ENCODE measurements around the gene CTSD. TPM values are rescaled to one million over a fixed set of nuclear protein-coding genes. Genes with fewer than 3 reads are reported as not detected.

Gene CTSD
- total RNA-seq, 1 experiment from 2014 or later = 199 TPM

- DNase-seq (ENCODE audit: low spot score) = no peak
- peaks cover 4% of the 10 kb centered on the region for H3K9me3 Mint-ChIP-seq
- TF ChIP-seq ZNF396 (CRISPR knock-in tag; IDR thresholded peaks at IDR 0.05; ENCODE audit: borderline replicate concordance) = no peak
- TF ChIP-seq NFATC4 (CRISPR knock-in tag; IDR thresholded peaks at IDR 0.05) = no peak
- H3K36me3 Mint-ChIP-seq = peaks cover 3% of the 10 kb centered on the region
- H3K27me3 Mint-ChIP-seq (ENCODE audit: low read depth) = peaks cover 43% of the 10 kb centered on the region
- ATAC-seq = no peak
- no peak overlapping the region for H3K27ac Mint-ChIP-seq
- POLR2A ChIA-PET = no interaction called here
- H3K4me3 Mint-ChIP-seq = peak overlapping the region; percentile 26; the same call in 1 of the 2 replicates
- CTCF ChIA-PET = interaction anchor here (1.2 to 4.4 kb wide), 3 partner anchors 57 to 98 kb away, joined by 3 to 32 read pairs (median 6); no protein-coding TSS in a partner anchor
- peaks cover 12% of the 10 kb centered on the region for H3K4me1 Mint-ChIP-seq
Observed at GRCh38 chr11:1750840-1751530, 12.7 kb downstream of the CTSD start.

- H3K9me3 Mint-ChIP-seq = peaks cover 9% of the 10 kb centered on the region
- ATAC-seq (peak; percentile 61), DNase-seq (ENCODE audit: low spot score) (peak; percentile 45)
- CTCF ChIA-PET = interaction anchor here (0.6 to 4.4 kb wide), 6 partner anchors 16 to 164 kb away, joined by 3 to 32 read pairs (median 6); no protein-coding TSS in a partner anchor
- peaks cover 49% of the 10 kb centered on the region for H3K27me3 Mint-ChIP-seq (ENCODE audit: low read depth)
- 0 out of 2 replicates have a peak, but pooled peaks have one; percentile 33 for TF ChIP-seq ETV6 (CRISPR knock-in tag; IDR thresholded peaks at IDR 0.05)
- TF ChIP-seq ZNF512 (CRISPR knock-in tag; IDR thresholded peaks at IDR 0.05; ENCODE audit: borderline replicate concordance) = no peak
- H3K4me1 Mint-ChIP-seq = peaks cover 12% of the 10 kb centered on the region
- peak within 1 kb of the TSS; percentile 57 for H3K4me3 Mint-ChIP-seq
- H3K36me3 Mint-ChIP-seq = peaks cover 8% of the 10 kb centered on the region
- POLR2A ChIA-PET = no interaction called here
- H3K27ac Mint-ChIP-seq = no peak within 1 kb of the TSS
Observed at GRCh38 chr11:1750481-1750839, 13.3 kb downstream of the CTSD start, which contains the start of gene IFITM10. TSS of gene IFITM10 (minus strand) at chr11:1750595. CDS start at chr11:1750442, 153 bp downstream.

GRCh38 chr11:1749395-1750351 lies 14.1 kb downstream of the CTSD start:
- Mint-ChIP-seq H3K4me1 (peaks cover 12% of the 10 kb centered on the region), H3K9me3 (peaks cover 12% of the 10 kb centered on the region), H3K4me3 (peak overlapping the region; percentile 57), H3K27me3 (ENCODE audit: low read depth) (peaks cover 51% of the 10 kb centered on the region), H3K27ac (no peak overlapping the region), H3K36me3 (peaks cover 10% of the 10 kb centered on the region)
- ChIA-PET CTCF (interaction anchor here (0.6 to 4.4 kb wide), 10 partner anchors 17 to 163 kb away, joined by 3 to 32 read pairs (median 5); no protein-coding TSS in a partner anchor), POLR2A (no interaction called here)
- TF ChIP-seq STAT6 (CRISPR knock-in tag; conservative IDR thresholded peaks at IDR 0.05; ENCODE audit: low read depth) (no peak), ZNF423 (CRISPR knock-in tag; IDR thresholded peaks at IDR 0.05) (no peak), ZNF121 (CRISPR knock-in tag; IDR thresholded peaks at IDR 0.05) (no peak), NR2C2 (CRISPR knock-in tag; IDR thresholded peaks at IDR 0.05) (no peak), NR1H2 (CRISPR knock-in tag; IDR thresholded peaks at IDR 0.05) (no peak), ZNF532 (CRISPR knock-in tag; IDR thresholded peaks at IDR 0.05; ENCODE audit: borderline replicate concordance) (no peak), TP53 (CRISPR knock-in tag; IDR thresholded peaks at IDR 0.05) (no peak), NFATC4 (CRISPR knock-in tag; IDR thresholded peaks at IDR 0.05) (no peak), ZBTB43 (CRISPR knock-in tag; IDR thresholded peaks at IDR 0.05) (no peak), EMX1 (CRISPR knock-in tag; IDR thresholded peaks at IDR 0.05) (no peak)
- no peak for DNase-seq (ENCODE audit: low spot score)
- ATAC-seq = peak; percentile 6
